ENCODE measurements around the gene RIN3.

The RIN3 gene

GRCh38 chr14:92563359-92563758 is 49.8 kb downstream of the RIN3 start:
- DNase-seq (ENCODE audit: low read depth), result peak; percentile 59
- no peak overlapping the region for H3K4me3 ChIP-seq (ENCODE audit: low read depth, low read length)
- TF ChIP-seq CTCF (IDR thresholded peaks at IDR 0.05; ENCODE audit: low read depth, low read length, missing control alignments), result no peak

DNA sequence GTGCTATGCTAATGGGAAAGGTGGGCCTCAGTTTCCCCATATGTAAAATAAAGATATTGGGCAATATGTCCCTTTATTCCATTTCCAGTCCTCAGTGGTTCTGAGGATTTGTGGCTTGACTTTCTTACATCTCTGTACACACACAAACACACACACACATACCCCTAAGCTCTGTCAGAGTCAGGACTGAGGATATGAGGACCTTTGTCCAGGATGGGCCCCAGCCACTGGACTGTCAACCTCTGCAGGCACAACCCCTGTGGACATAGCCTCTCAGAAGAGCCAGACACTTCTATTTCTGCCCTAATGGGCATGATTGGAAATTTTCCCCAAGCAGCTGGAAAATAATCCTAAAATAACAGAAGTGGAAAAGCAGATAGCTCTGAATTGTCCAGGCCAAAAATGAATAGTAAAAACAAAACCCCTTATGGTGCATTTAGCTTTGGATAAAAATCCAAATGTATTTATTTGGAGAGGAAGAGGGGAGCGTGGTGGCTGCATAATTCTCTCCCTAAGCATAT is 50.2 kb downstream of the RIN3 start:
- no peak overlapping the region for H3K4me3 ChIP-seq (ENCODE audit: low read depth, low read length)
- no peak for TF ChIP-seq CTCF (IDR thresholded peaks at IDR 0.05; ENCODE audit: low read depth, low read length, missing control alignments)
- no peak for DNase-seq (ENCODE audit: low read depth)

DNA sequence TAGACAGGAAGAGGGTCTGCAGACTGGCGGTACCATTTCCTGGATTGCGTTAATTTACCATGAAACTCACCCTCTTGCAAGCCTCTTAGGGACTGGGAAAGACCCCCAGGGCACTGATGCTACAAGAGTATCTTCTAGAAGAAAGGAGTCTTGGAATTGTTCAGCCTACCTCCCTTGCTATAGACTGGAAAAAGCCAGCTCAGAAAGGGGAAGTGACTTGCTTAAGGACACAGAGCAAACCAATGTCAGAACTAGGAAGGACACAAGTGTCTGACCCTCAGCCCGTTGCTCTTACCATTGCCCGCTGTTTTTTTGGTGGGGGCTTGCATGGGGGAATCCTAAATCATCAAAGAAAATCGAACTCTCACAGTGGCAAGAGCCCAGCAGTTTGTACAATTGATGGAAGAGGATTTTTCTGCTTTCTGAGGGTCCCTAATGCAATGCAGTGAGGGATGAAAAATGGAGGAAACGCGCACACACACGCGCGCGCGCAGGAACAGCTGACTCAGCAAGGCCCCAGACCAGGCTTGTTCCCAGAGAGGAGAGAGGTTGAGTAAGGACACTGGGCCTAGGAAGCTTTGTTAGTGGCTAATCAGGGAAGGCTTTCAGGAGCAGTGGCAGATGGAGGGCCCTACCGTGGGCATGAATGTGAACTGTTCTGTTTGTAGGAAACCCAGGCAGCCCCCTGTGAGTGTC is 50.9 kb downstream of the RIN3 start:
- no peak for TF ChIP-seq CTCF (IDR thresholded peaks at IDR 0.05; ENCODE audit: low read depth, low read length, missing control alignments)
- H3K4me3 ChIP-seq (ENCODE audit: low read depth, low read length), result no peak overlapping the region
- DNase-seq (ENCODE audit: low read depth), result no peak

GRCh38 chr14:92565040-92565717 is 51.6 kb downstream of the RIN3 start:
- DNase-seq (ENCODE audit: low read depth), result no peak
- TF ChIP-seq CTCF (IDR thresholded peaks at IDR 0.05; ENCODE audit: low read depth, low read length, missing control alignments), result no peak
- H3K4me3 ChIP-seq (ENCODE audit: low read depth, low read length), result no peak overlapping the region

DNA sequence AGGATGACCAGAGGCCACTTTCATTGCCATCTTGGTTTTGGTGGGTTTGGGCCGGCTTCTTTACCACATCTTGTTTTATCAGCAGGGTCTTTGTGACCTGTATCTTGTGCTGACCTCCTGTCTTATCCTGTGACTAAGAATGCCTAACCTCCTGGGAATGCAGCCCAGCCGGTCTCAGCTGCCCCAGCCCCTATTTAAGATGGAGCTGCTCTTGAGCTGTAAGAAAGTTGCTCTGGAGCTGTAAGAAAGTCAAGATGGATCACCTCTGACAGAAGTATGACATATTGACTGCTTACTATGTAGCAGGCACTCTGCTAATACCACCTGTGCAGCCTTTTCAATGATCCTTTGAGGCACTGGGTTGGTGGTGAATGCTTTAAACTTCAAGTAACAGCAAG is 52.1 kb downstream of the RIN3 start:
- no peak for TF ChIP-seq CTCF (IDR thresholded peaks at IDR 0.05; ENCODE audit: low read depth, low read length, missing control alignments)
- no peak for DNase-seq (ENCODE audit: low read depth)
- no peak overlapping the region for H3K4me3 ChIP-seq (ENCODE audit: low read depth, low read length)

GRCh38 chr14:92567173-92567725 is 53.7 kb downstream of the RIN3 start:
- TF ChIP-seq CTCF (IDR thresholded peaks at IDR 0.05; ENCODE audit: low read depth, low read length, missing control alignments), result no peak
- DNase-seq (ENCODE audit: low read depth), result no peak

More at GRCh38 chr14:92567173-92567725, 53.7 kb downstream of the RIN3 start:
- H3K4me3 ChIP-seq (ENCODE audit: low read depth, low read length), result no peak overlapping the region
